ENCODE results near the gene CPSF6.
"Not testable (repeated sequence)": the region's sequence is repeated elsewhere in the genome, so short reads cannot be mapped to it uniquely, and the experiment has no call there.

DNA sequence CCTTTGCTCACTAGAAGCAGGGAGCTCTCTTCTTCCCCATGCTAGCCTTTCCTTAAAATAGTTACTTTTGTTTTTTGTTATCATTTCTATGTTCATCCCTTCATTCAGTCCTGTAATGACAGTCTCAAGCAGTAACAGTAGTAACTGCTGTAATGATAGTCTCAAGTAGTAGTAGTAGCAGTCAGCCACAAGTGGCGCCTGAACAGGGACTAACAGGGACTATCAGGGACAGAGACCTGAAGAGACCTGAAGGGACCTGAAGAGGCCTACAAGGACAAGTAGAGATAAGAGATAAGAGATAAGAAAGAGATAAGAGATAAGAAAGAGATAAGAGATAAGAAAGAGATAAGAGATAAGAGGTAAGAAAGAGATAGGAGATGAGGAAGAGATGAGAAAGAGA is 39.4 kb upstream of the CPSF6 start:
- TF ChIP-seq, protein P1, sequence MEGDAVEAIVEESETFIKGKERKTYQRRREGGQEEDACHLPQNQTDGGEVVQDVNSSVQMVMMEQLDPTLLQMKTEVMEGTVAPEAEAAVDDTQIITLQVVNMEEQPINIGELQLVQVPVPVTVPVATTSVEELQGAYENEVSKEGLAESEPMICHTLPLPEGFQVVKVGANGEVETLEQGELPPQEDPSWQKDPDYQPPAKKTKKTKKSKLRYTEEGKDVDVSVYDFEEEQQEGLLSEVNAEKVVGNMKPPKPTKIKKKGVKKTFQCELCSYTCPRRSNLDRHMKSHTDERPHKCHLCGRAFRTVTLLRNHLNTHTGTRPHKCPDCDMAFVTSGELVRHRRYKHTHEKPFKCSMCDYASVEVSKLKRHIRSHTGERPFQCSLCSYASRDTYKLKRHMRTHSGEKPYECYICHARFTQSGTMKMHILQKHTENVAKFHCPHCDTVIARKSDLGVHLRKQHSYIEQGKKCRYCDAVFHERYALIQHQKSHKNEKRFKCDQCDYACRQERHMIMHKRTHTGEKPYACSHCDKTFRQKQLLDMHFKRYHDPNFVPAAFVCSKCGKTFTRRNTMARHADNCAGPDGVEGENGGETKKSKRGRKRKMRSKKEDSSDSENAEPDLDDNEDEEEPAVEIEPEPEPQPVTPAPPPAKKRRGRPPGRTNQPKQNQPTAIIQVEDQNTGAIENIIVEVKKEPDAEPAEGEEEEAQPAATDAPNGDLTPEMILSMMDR (optimal IDR thresholded peaks at IDR 0.05 in 1 of 3, IDR thresholded peaks at IDR 0.05 in 1 of 3, conservative IDR thresholded peaks at IDR 0.05 in 1 of 3; ENCODE audit: extremely low read depth in 1 of 3, insufficient read depth in 2 of 3, low read length in 3 of 3): not testable (repeated sequence)
- TF ChIP-seq EZH2 (IDR thresholded peaks at IDR 0.05; ENCODE audit: low read length): not testable (repeated sequence)

Data from keratinocyte (primary cell).